Gastrocnemius medialis (tissue), 4 donors: ENCODE results near the gene HIC1. TPM values are rescaled to one million over a fixed set of nuclear protein-coding genes. Genes with fewer than 3 reads are reported as not detected.

Experiments used
- ATAC-seq, 2 donors: fragments of 150-250 bp; one replicate each; pipeline ENCODE4 v1.9.1; 2016
- DNase-seq, 2 donors: peaks; one replicate each; pipeline ENCODE4 v3.0.0-alpha.2; 2019
- H3K27ac ChIP-seq, 4 donors: fragments of 200-600 bp; sonication (generic); 1 replicate in 1 of 4; 2 replicates in 3 of 4; pipeline ENCODE4 v1.5.1; 2016 to 2018; ENCODE audit warnings: mild to moderate bottlenecking in 2 of 4, moderate library complexity in 1 of 4
- H3K27me3 ChIP-seq, 3 donors: fragments of 200-600 bp; sonication (generic) in 2 of 3; 1 replicate in 1 of 3; 2 replicates in 2 of 3; pipeline versions ENCODE4 v1.5.1 to v1.6.0; 2016 to 2019; ENCODE audit warnings: mild to moderate bottlenecking in 1 of 3, moderate library complexity in 1 of 3
- H3K36me3 ChIP-seq, 2 donors: fragments of 200-600 bp; sonication (generic) in 1 of 2; one replicate each; pipeline ENCODE4 v1.5.1; 2017 to 2018
- H3K4me1 ChIP-seq, 2 donors: fragments of 200-600 bp; sonication (generic) in 1 of 2; one replicate each; pipeline ENCODE4 v1.5.1; 2016 to 2017; ENCODE audit warnings: mild to moderate bottlenecking in 2 of 2
- H3K4me3 ChIP-seq, 4 donors: fragments of 200-600 bp; sonication (generic) in 3 of 4; 1 replicate in 1 of 4; 2 replicates in 3 of 4; pipeline ENCODE4 v1.5.1; 2016 to 2019; ENCODE audit warnings: mild to moderate bottlenecking in 2 of 4
- H3K9me3 ChIP-seq, 3 donors: fragments of 200-600 bp; sonication (generic) in 2 of 3; 1 replicate in 1 of 3; 2 replicates in 2 of 3; pipeline ENCODE4 v1.5.1; 2016 to 2019
- CTCF ChIP-seq, 5 experiments: fragments of 450-650 bp in 3 of 5; fragments of 200-600 bp in 2 of 5; sonication (generic) in 2 of 5; IDR thresholded peaks in 4 of 5; conservative IDR thresholded peaks in 1 of 5; 1 replicate in 4 of 5; 2 replicates in 1 of 5; pipeline ENCODE4 v1.5.1; 2016 to 2019; ENCODE audit warnings: antibody characterized with exemption in 5 of 5, mild to moderate bottlenecking in 3 of 5, moderate library complexity in 3 of 5
- POLR2A ChIP-seq, 2 donors: fragments of 450-650 bp; IDR thresholded peaks; one replicate each; pipeline ENCODE4 v1.6.1; 2017; ENCODE audit warnings: antibody characterized with exemption in 2 of 2, mild to moderate bottlenecking in 2 of 2, moderate library complexity in 2 of 2
- in situ Hi-C, 4 donors: fragments of 200-750 bp; cut with MboI; loops; one replicate each; pipeline versions ENCODE4 v1.15.0 to v1.8.0; 2017; ENCODE audit warnings: low sequenced_read_pairs in 4 of 4
- intact Hi-C: fragments of 100-400 bp; cut with DNase I; formaldehyde crosslinking; loops from one replicate; pipeline ENCODE4 v1.15.1; 2023; ENCODE audit warnings: low total_unique reads
- total RNA-seq, 4 donors: library from RNA; depleted of rRNA; stranded (reverse); fragments of >200 nt; gene quantifications; one replicate each; pipeline versions ENCODE4 v1.1.0 to v1.2.3, GENCODE V29; 2016

HIC1 gene
- total RNA-seq, 4 donors from 2014 or later: 4.6 to 9.6 (median 6.9) TPM

DNA sequence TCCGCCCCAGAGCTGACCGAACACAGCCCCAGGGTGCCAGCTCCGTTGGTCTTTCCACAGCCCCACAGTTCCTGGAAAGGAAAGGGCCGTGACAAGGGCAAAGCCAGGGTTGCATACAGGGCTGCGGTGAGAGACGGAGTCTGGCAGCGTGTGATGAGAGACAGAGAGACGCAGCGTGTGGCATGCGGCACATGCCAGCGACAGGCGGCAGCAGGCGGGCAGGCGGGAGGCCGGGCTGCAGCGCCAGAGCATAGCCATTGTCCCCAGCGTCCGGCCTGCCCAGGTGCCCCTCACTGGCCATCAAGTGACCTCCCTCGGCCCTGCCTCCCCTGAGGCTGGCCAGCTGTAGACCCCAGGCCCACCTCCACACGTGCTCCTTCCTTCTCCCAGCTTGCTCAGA is 38.4 kb upstream of the HIC1 start:
- intact Hi-C loops (no loop called here), in situ Hi-C loops (no loop called here)
- Histone ChIP-seq H3K9me3 (no peaks in the 10 kb centered on the region), H3K36me3 (no peaks in the 10 kb centered on the region), H3K4me3 (no peak overlapping the region), H3K27me3 (no peaks in the 10 kb centered on the region), H3K4me1 (peaks cover 13 to 19% of the 10 kb centered on the region in 2 donors), H3K27ac (no peak overlapping the region)
- ATAC-seq (no peak), DNase-seq (peak in 1 of 2 donors; percentile 9)
- TF ChIP-seq POLR2A (IDR thresholded peaks at IDR 0.05) (no peak), CTCF (IDR thresholded peaks at IDR 0.05 in 4 of 5, conservative IDR thresholded peaks at IDR 0.05 in 1 of 5) (no peak)

DNA sequence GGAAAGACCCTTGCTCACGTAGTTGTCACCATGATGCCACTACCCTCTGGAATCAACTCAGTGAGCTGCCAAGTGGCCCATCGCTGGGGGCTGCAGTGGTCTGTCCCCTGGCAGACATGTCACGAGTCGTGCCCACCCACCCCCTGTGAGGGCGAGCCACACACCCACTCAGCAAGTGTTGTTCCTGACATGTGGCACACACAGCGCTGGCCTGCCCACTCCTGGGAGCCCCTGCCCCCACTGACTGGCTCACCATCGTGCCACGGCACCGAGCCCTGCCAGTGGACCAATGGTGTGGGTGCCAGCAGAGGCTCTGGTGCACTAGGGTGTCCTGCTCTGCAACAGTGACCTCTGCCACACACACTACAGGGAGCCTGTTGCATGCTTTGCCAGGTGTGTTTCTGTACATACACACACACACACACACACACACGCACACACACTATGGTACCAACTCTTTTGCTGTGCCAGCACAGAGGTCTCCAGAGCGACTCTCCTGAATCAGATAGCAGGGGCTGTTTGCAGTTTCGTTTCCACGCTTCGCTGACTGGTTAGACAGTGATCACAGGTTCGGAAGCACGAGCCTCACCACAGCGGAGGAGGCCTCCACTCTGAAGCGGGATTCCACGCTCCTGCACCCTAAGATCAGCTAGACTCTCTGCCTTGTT is 37.5 kb upstream of the HIC1 start:
- no peak for DNase-seq
- in situ Hi-C loops: no loop called here
- intact Hi-C loops: no loop called here

DNA sequence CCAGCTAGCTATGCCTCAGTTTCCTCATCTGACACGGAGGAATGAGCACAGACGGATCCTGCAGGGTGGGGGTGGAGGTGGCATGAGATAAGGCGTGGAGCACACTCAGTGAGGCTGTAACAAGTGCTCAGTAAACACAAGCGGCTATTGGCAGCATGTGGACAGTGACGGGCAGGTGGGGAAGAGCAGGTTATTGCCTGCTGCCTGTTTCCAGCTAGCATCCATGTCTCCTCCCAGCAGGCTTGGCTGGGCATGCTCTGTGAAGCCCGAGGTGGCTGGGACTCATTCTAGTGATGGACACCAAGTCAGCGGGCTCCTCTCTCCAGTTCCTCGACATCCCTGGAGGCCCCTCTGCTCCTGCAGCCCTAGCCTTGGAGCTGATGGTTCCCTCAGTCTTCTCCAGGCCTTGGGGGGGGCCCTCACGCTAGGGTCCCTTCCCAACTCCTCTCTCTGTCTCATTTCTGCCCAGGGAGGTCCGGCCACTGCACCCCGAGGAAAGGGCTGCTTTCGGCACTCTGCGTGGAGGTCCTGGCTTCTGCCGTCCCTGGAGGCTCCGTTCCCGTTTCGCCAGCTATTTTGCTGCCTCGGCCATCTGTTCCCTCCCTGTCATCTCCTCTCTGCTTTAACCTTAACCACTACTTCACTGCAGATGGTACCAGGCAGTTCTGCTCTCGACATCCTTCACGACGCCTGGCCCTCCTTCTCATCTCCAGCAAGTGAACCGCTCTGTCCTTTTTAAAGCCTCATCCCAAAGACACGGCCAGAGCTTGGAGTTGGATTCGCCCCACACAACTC is 36.0 kb upstream of the HIC1 start:
- no peak overlapping the region for H3K4me3 ChIP-seq
- H3K4me1 ChIP-seq: peaks cover 5 to 10% of the 10 kb centered on the region in 2 donors
- intact Hi-C loops: no loop called here
- TF ChIP-seq POLR2A (IDR thresholded peaks at IDR 0.05): no peak
- no peak for TF ChIP-seq CTCF (IDR thresholded peaks at IDR 0.05 in 4 of 5, conservative IDR thresholded peaks at IDR 0.05 in 1 of 5)
- H3K27ac ChIP-seq: no peak overlapping the region
- no peaks in the 10 kb centered on the region for H3K9me3 ChIP-seq
- no peaks in the 10 kb centered on the region for H3K36me3 ChIP-seq
- ATAC-seq (no peak), DNase-seq (no peak)
- in situ Hi-C loops: no loop called here
- no peaks in the 10 kb centered on the region for H3K27me3 ChIP-seq

More for the DNA sequence above, 37.5 kb upstream of the HIC1 start:
- H3K4me1 ChIP-seq: peaks cover 4 to 10% of the 10 kb centered on the region in 2 donors
- ATAC-seq: no peak
- H3K36me3 ChIP-seq: no peaks in the 10 kb centered on the region
- TF ChIP-seq CTCF (IDR thresholded peaks at IDR 0.05 in 4 of 5, conservative IDR thresholded peaks at IDR 0.05 in 1 of 5) (no peak), POLR2A (IDR thresholded peaks at IDR 0.05) (no peak)
- no peaks in the 10 kb centered on the region for H3K9me3 ChIP-seq
- no peak overlapping the region for H3K27ac ChIP-seq
- no peak overlapping the region for H3K4me3 ChIP-seq
- H3K27me3 ChIP-seq: no peaks in the 10 kb centered on the region

- DNase-seq: no peak
- in situ Hi-C loops (loop anchor here in 2 of 4 donors (10.0 kb wide), 2 partner anchors 105 to 115 kb away; no protein-coding TSS in a partner anchor), intact Hi-C loops (no loop called here)
- no peak for ATAC-seq
- no peak overlapping the region for H3K4me3 ChIP-seq
- no peaks in the 10 kb centered on the region for H3K27me3 ChIP-seq
- no peak overlapping the region for H3K27ac ChIP-seq
- no peaks in the 10 kb centered on the region for H3K9me3 ChIP-seq
- H3K4me1 ChIP-seq: peaks cover 10 to 12% of the 10 kb centered on the region in 2 donors
- TF ChIP-seq CTCF (IDR thresholded peaks at IDR 0.05 in 4 of 5, conservative IDR thresholded peaks at IDR 0.05 in 1 of 5) (no peak), POLR2A (IDR thresholded peaks at IDR 0.05) (no peak)
- no peaks in the 10 kb centered on the region for H3K36me3 ChIP-seq
These were observed 35.2 kb upstream of the HIC1 start for GRCh38 chr17:2019723-2020122.
